Astrocyte of the cerebellum (primary cell): Measurements from ENCODE around the gene KLF7.

ENCODE experiments used
- DNase-seq: peaks from one replicate; pipeline ENCODE4 v3.0.0-alpha.2; 2011; ENCODE audit warnings: low read depth
- H3K4me3 ChIP-seq: 2 replicates; pipeline ENCODE4 v1.5.1; 2011; ENCODE audit warnings: mild to moderate bottlenecking, low read depth, low read length, moderate library complexity
- CTCF ChIP-seq: IDR thresholded peaks from 2 replicates; pipeline ENCODE4 v1.5.1; 2012; ENCODE audit warnings: low read length, low read depth, moderate library complexity, mild to moderate bottlenecking; ENCODE audit errors: missing control alignments
- in situ Hi-C: cut with HindIII; loops from 2 replicates; pipeline ENCODE4 v1.10.0; 2017; ENCODE audit warnings: low sequenced_read_pairs

KLF7 gene

GRCh38 chr2:207157162-207157481 is 8.6 kb downstream of the KLF7 start:
- no peak for TF ChIP-seq CTCF
- no peak overlapping the region for H3K4me3 ChIP-seq
- in situ Hi-C loops = no loop called here
- no peak for DNase-seq

DNA sequence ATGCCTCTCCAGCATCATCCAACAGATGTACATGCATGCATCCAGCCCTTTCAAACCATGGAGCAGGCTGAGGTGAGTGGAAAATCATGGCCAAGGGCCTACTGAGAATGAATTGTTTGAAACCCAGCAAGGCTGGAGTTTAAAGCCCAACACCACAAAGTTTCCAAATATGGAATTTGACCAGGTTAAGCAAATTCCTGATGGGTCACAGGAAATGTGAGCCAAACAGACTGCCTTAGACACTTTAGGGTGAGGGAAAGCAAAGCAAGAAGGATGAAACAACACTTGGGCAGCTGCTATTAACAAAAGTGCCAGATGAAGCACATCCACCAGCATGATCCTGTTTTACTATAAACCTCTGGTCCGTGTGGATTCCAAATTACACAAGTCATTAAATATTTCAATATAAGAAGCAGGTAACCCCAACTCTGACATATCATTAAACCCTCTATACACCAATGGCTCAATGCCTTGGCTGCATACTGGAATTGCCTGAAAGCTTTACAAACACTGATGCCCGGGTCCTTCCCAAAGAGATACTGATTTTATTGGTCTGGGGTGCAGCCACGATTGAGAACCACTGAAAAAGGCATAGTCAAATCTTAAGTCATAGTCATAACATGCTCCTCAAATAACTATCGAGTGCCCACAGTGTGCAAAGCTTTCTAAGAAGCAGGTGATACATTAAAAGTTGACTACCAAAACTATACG is 9.1 kb downstream of the KLF7 start:
- in situ Hi-C loops = no loop called here
- H3K4me3 ChIP-seq = no peak overlapping the region
- DNase-seq = no peak
- no peak for TF ChIP-seq CTCF

DNA sequence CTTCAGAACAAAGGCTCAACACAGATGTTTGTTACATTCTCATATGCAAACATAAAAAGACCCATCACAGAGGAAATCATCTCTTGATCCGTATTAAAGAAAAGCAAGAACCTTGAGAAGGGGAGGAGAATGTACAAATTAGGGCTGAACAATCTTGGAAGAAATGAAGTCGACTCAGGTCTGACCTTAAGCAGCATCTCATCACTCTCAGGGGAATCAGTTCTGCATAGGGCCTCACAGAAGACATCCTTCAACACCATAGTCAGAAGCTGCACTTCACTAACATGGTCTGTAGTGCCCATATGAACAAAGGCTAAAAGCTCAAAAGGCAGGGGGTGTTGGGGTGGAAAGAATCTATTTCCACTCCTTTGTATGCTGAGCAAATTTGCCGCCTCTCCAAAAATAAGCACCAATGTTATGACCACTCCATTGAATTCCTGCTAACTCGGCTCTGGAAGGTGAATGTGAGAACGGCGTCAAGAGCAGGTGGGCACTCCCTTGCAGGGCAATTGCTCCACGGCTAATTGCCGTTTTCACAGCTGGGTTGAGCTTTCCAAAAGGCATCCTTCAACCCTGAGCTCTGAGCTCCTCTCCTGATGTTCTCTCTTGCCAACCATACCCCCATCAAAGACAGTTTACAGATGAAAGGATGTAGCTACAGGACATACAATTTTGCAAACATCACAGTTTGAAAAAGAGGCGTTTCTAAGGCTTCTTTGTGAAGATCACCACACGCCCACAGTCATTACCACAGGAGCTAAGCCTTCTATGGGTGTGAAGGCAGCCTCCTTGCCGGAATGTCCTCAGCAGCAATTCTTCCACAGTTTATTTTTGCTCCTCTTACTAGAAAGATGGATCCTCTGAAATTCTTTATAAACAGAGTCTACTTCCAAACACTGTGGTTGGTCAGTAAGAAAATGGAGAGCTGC is 10.0 kb downstream of the KLF7 start:
- DNase-seq = no peak
- TF ChIP-seq CTCF = no peak
- no peak overlapping the region for H3K4me3 ChIP-seq
- in situ Hi-C loops = no loop called here

- in situ Hi-C loops = no loop called here
- no peak overlapping the region for H3K4me3 ChIP-seq
- no peak for DNase-seq
- no peak for TF ChIP-seq CTCF
These were observed 10.9 kb downstream of the KLF7 start for GRCh38 chr2:207154556-207155510.

- no peak for DNase-seq
- TF ChIP-seq CTCF = no peak
- in situ Hi-C loops = no loop called here
- H3K4me3 ChIP-seq = no peak overlapping the region
These were observed 12.3 kb downstream of the KLF7 start for GRCh38 chr2:207153266-207153975.

- TF ChIP-seq CTCF = no peak
- no peak overlapping the region for H3K4me3 ChIP-seq
- DNase-seq = no peak
- in situ Hi-C loops = no loop called here
These were observed 14.7 kb downstream of the KLF7 start for GRCh38 chr2:207151048-207151447.
